GM12865 (cell line): Measurements from ENCODE around the gene KRT15.

Experiments
- DNase-seq: peaks from one replicate; pipeline ENCODE4 v3.0.0; 2010; ENCODE audit warnings: low read depth
- H3K4me3 ChIP-seq: 2 replicates; pipeline ENCODE4 v1.5.1; 2011; ENCODE audit warnings: mild to moderate bottlenecking, low read depth, low read length, control low read depth
- CTCF ChIP-seq: IDR thresholded peaks from 2 replicates; pipeline ENCODE4 v1.5.1; 2011; ENCODE audit warnings: low read length, control low read depth, low read depth, inconsistent platforms; ENCODE audit not compliant: insufficient read depth; ENCODE audit errors: missing control alignments

Gene KRT15

GRCh38 chr17:41496803-41497484, 21.7 kb downstream of the KRT15 start:
- no peak overlapping the region for H3K4me3 ChIP-seq
- peak; percentile 77 for DNase-seq
- TF ChIP-seq CTCF = peak; percentile 54

GRCh38 chr17:41494524-41494923, 24.2 kb downstream of the KRT15 start:
- H3K4me3 ChIP-seq = no peak overlapping the region
- no peak for DNase-seq
- no peak for TF ChIP-seq CTCF

GRCh38 chr17:41492771-41493170, 25.9 kb downstream of the KRT15 start:
- no peak for DNase-seq
- TF ChIP-seq CTCF = no peak
- H3K4me3 ChIP-seq = no peak overlapping the region

- H3K4me3 ChIP-seq = no peak overlapping the region
- DNase-seq = no peak
- TF ChIP-seq CTCF = no peak
Observed at GRCh38 chr17:41492351-41492750, 26.3 kb downstream of the KRT15 start.

- no peak for TF ChIP-seq CTCF
- DNase-seq = no peak
Observed at GRCh38 chr17:41491476-41491875, 27.2 kb downstream of the KRT15 start.

GRCh38 chr17:41490000-41490990, 28.4 kb downstream of the KRT15 start:
- H3K4me3 ChIP-seq = no peak overlapping the region
- no peak for TF ChIP-seq CTCF
- no peak for DNase-seq

More at GRCh38 chr17:41491476-41491875, 27.2 kb downstream of the KRT15 start:
- no peak overlapping the region for H3K4me3 ChIP-seq
